Stimulated activated CD8-positive, alpha-beta memory T cell treated with anti-CD3 and anti-CD28 coated beads, Interleukin-15, amount 100 ng/mL, for 24 hours (primary cell): ENCODE measurements around the gene MORF4L2.
A peak's percentile ranks its signal among the peaks of the same experiment; 100 is the strongest.

ENCODE experiments used
- DNase-seq: peaks from one replicate; pipeline ENCODE4 v3.0.0-alpha.2; 2020; ENCODE audit warnings: low read depth

MORF4L2 gene

DNA sequence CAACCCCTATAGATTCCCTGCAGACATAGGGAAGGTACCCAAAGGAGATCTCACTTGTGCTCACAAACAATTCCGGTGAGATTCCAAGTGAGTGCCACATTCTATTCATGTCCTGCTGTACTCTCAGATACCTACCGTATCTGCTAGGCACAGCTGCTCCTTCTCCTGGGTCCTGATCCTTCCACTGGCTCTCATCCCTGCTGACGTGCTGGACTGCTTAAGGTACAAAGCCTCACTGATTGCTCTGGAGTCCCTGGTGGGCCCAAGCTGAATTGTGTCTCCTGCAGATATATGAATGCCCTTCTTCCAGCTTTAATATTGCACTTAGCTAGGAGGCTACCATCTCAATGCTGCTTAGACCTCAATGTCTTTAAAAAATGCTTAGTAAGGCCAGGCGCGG lies 55.4 kb downstream of the MORF4L2 start:
- DNase-seq = no peak

DNA sequence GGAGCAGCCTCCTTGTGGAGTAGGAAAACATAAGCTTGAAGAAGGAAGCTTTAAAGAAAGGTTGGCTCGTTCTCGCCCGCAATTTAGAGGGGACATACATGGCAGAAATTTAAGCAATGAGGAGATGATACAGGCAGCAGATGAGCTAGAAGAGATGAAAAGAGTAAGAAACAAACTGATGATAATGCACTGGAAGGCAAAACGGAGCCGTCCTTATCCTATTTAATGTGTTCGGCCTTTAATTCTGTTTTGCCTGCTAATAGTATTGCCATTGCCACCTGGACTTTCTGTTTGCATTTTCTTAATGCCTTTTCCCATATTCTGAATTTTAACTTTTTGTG lies 56.4 kb downstream of the MORF4L2 start:
- no peak for DNase-seq

DNA sequence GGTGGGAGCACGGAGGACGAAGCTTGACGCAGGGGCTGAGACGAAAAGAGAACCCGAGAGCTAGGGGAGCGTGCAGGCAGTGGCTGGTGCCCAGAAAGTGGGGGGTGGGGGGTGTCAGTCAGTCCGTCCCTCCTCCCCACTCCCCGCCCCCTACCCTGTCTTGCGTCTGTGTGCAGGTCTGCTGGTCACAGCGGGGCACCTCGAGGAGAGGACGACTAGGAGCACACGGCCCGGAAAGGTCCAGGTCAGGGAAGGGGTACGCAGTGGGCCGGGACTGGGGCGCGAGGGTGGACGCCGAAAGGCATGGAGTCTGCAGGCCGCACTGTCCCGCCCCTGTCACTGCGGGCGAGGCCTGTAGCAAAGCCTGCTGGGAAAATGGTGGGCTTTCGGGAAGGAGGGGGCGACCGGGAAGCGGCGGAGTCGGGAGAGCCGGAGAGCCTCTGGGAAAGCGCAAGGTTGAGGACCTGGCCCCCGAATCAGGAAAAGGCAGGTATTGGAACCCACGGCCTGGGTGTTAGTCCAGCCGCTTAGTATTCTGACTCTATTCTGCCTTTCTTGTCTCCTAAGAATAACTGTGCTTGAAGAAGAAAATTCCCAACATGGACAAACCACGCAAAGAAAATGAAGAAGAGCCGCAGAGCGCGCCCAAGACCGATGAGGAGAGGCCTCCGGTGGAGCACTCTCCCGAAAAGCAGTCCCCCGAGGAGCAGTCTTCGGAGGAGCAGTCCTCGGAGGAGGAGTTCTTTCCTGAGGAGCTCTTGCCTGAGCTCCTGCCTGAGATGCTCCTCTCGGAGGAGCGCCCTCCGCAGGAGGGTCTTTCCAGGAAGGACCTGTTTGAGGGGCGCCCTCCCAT lies 57.0 kb downstream of the MORF4L2 start:
- DNase-seq = no peak

DNA sequence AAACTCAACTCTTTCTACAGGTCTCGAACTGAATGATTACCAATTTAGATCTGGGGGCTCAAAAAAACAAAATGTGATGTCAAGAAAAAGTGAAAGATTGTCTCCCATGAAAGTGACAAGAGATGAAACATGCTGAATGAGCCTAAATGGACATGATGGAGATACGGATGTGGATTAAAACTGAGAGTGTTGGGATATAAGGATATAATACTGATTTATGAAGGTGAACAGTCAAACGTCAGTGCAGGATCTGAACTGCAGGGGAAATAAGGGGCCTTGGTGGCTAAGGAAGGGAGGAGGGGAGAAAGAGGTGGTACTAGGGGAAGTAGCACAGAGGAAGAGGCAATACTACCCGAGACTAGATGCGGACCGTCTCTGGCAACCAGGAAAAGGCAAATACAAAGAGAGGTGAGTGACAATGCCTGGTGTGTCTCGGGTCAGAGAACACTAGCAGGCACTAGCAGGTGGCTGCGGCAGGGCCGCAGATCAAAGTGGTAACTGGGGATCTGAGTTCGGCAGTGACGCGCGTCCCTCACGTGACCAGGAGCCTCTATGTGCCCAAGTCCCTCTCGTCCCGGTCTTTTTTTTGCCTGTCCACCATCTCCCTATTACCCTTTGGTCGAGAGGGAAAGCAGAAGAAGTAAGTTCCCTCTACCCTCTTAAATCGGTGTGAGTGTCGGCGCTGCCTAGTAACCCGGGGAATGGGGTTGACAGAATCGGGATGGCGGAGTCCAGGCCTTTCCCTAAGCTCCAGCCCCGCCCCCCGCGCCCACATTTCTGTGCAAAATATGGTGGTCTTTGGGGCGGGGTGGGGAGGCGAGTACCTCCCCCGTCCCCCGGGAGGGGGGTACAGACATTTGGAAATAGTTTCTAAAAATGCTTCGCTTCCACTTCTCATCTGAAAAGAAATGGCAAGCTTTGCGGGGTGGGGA lies 57.8 kb downstream of the MORF4L2 start, which contains the start of gene TCEAL1:
Gene TCEAL1, plus strand, starts transcription at position 590 of the 932 bp plus-strand sequence. CDS start 942 bp downstream, outside the sequence.
- peak; percentile 3 for DNase-seq

DNA sequence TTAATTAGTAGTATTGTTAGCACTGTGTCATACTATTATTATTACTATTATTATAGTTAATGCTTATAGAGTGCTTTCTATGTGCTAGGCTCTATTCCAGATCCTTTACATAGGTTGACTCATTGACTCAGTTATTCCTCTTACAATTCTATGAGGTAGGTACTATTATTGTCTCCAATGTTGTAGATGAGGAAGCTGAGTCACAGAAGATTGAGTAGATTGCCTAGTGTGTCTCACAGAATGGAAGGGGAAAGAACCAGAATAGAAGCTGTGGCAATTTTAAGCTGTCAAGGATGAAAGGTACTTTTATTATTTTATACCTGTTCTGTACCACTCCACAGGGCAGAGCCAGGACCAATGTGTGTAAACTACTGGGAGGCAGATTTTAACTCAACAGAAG lies 59.6 kb downstream of the MORF4L2 start:
- no peak for DNase-seq
